Stimulated activated CD4-positive, alpha-beta T cell treated with anti-CD3 and anti-CD28 coated beads, TNF-alpha, amount 100 ng/mL, for 4 hours (primary cell): ENCODE measurements around the gene LNP1.
A peak's percentile ranks its signal among the peaks of the same experiment; 100 is the strongest.

Experiments used
- DNase-seq, 3 experiments: peaks; one replicate each; pipeline ENCODE4 v3.0.0-alpha.2; 2020; ENCODE audit warnings: low read depth in 3 of 3

Gene LNP1

GRCh38 chr3:100399341-100400071 is 1.8 kb upstream of the LNP1 start:
- no peak for DNase-seq

- no peak for DNase-seq
These were observed 940 bp upstream of the LNP1 start for GRCh38 chr3:100400419-100400779.

GRCh38 chr3:100401674-100402041 is 319 bp downstream of the LNP1 start:
- DNase-seq = peak in 2 of 3 experiments; percentile 5 to 10

- DNase-seq = no peak
These were observed 917 bp downstream of the LNP1 start for GRCh38 chr3:100402256-100402655.

GRCh38 chr3:100402891-100403290 is 1.6 kb downstream of the LNP1 start:
- DNase-seq = no peak

GRCh38 chr3:100403362-100404249 is 2.3 kb downstream of the LNP1 start:
- no peak for DNase-seq

GRCh38 chr3:100404250-100404548 is 2.9 kb downstream of the LNP1 start:
- DNase-seq = no peak

- DNase-seq = no peak
These were observed 5.8 kb downstream of the LNP1 start for GRCh38 chr3:100407164-100407563.

- no peak for DNase-seq
These were observed 6.7 kb downstream of the LNP1 start for GRCh38 chr3:100407977-100408532.

GRCh38 chr3:100411091-100411982 is 10.0 kb downstream of the LNP1 start:
- no peak for DNase-seq

GRCh38 chr3:100412912-100413590 is 11.7 kb downstream of the LNP1 start:
- no peak for DNase-seq

GRCh38 chr3:100413613-100414012 is 12.3 kb downstream of the LNP1 start:
- DNase-seq = no peak

- DNase-seq = no peak
These were observed 14.8 kb downstream of the LNP1 start for GRCh38 chr3:100416176-100416575.

GRCh38 chr3:100416863-100417262 is 15.5 kb downstream of the LNP1 start:
- DNase-seq = no peak

- no peak for DNase-seq
These were observed 18.1 kb downstream of the LNP1 start for GRCh38 chr3:100419406-100419805.

- no peak for DNase-seq
These were observed 19.5 kb downstream of the LNP1 start for GRCh38 chr3:100420885-100421284.

GRCh38 chr3:100423611-100424010 is 22.3 kb downstream of the LNP1 start:
- no peak for DNase-seq

GRCh38 chr3:100424261-100424660 is 22.9 kb downstream of the LNP1 start:
- no peak for DNase-seq

GRCh38 chr3:100425316-100425715 is 24.0 kb downstream of the LNP1 start:
- DNase-seq = no peak

- no peak for DNase-seq
These were observed 24.8 kb downstream of the LNP1 start for GRCh38 chr3:100426067-100426682.

- no peak for DNase-seq
These were observed 26.4 kb downstream of the LNP1 start for GRCh38 chr3:100427699-100428098.
